Stomach (tissue), 9 donors: ENCODE measurements around the gene ANKLE2. TPM values are rescaled to one million over a fixed set of nuclear protein-coding genes. Genes with fewer than 3 reads are reported as not detected.

Experiments
- DNase-seq, 2 donors: peaks; one replicate each; pipeline versions ENCODE4 v3.0.0 to v3.0.0-alpha.2; 2013 to 2019
- H3K27ac ChIP-seq, 5 donors: fragments of 200-600 bp in 4 of 5; sonication (generic) in 4 of 5; one replicate each; pipeline ENCODE4 v1.5.1; 2013 to 2019; ENCODE audit warnings: mild to moderate bottlenecking in 1 of 5, moderate library complexity in 1 of 5
- H3K27me3 ChIP-seq, 3 donors: fragments of 200-600 bp; sonication (generic); one replicate each; pipeline ENCODE4 v1.5.1; 2017 to 2019; ENCODE audit warnings: mixed run types in 1 of 3
- H3K36me3 ChIP-seq, 4 donors: fragments of 200-600 bp; sonication (generic); 1 replicate in 3 of 4; 2 replicates in 1 of 4; pipeline ENCODE4 v1.5.1; 2016 to 2019
- H3K4me1 ChIP-seq, 4 donors: fragments of 200-600 bp; sonication (generic); one replicate each; pipeline ENCODE4 v1.5.1; 2016 to 2019
- H3K4me3 ChIP-seq, 4 donors: fragments of 200-600 bp; sonication (generic) in 3 of 4; one replicate each; pipeline ENCODE4 v1.5.1; 2016 to 2019; ENCODE audit warnings: mild to moderate bottlenecking in 1 of 4
- H3K9me3 ChIP-seq, 4 donors: fragments of 200-600 bp; sonication (generic); one replicate each; pipeline ENCODE4 v1.5.1; 2016 to 2019
- CTCF ChIP-seq, 7 experiments: fragments of 450-650 bp in 4 of 7; fragments of 200-600 bp in 3 of 7; sonication (generic) in 3 of 7; IDR thresholded peaks; one replicate each; pipeline ENCODE4 v1.5.1; 2016 to 2019; ENCODE audit warnings: antibody characterized with exemption in 7 of 7, control low read depth in 2 of 7, mild to moderate bottlenecking in 1 of 7
- EP300 ChIP-seq: sonication (generic); formaldehyde crosslinking; IDR thresholded peaks from one replicate; pipeline ENCODE4 v1.6.1; 2017; ENCODE audit warnings: antibody characterized with exemption
- POLR2A ChIP-seq, 4 donors: fragments of 450-650 bp; IDR thresholded peaks; one replicate each; pipeline ENCODE4 v1.6.1; 2016; ENCODE audit warnings: antibody characterized with exemption in 4 of 4, control low read depth in 2 of 4, mild to moderate bottlenecking in 1 of 4, moderate library complexity in 1 of 4
- POLR2AphosphoS5 ChIP-seq, 3 donors: sonication (generic); formaldehyde crosslinking; IDR thresholded peaks; one replicate each; pipeline ENCODE4 v1.6.1; 2016; ENCODE audit warnings: antibody characterized with exemption in 3 of 3
- WGBS, 5 donors: extraction: QIAGEN DNeasy Blood & Tissue Kit in 3 of 5; methylation state at CpG; one replicate each; pipeline versions ENCODE4 v1.1.5 to v1.1.7; 2013 to 2018; 5-methylcytosine and 5-hydroxymethylcytosine counted together
- intact Hi-C: fragments of 100-400 bp; cut with DNase I; formaldehyde crosslinking; loops from one replicate; pipeline ENCODE4 v1.15.1; 2023; ENCODE audit warnings: low total_unique reads
- polyA plus RNA-seq, 3 donors: library from polyadenylated mRNA; stranded (reverse); fragments of 200-250 nt; gene quantifications; one replicate each; pipeline ENCODE4 v1.2.3, GENCODE V29; 2013
- total RNA-seq, 5 donors: library from RNA; depleted of rRNA; stranded (reverse); fragments of >200 nt; gene quantifications; one replicate each; pipeline versions ENCODE4 v1.1.0 to v1.2.3, GENCODE V29; 2014 to 2016
- donor health status: healthy with polysubstance abuse.
- donor health status: Bipolar disorder and iron deficiency.
- donor health status: healthy.

The ANKLE2 gene
- total and polyA plus RNA-seq, 8 donors: 8.1 to 75.9 (median 40.8) TPM

GRCh38 chr12:132713123-132713522 is 48.5 kb downstream of the ANKLE2 start:
- intact Hi-C loops: no loop called here
- 70 to 88% (median 76%) methylated on average over 2 of the region's 2 CpGs for WGBS, 5 donors
- Histone ChIP-seq H3K4me1 (peaks cover 9 to 39% (median 28%) of the 10 kb centered on the region in 4 donors), H3K27ac (no peak overlapping the region), H3K4me3 (no peak overlapping the region), H3K9me3 (no peaks in the 10 kb centered on the region), H3K27me3 (no peaks in the 10 kb centered on the region), H3K36me3 (peaks cover 31 to 41% (median 38%) of the 10 kb centered on the region in 4 donors)
- no peak for DNase-seq
- TF ChIP-seq CTCF (IDR thresholded peaks at IDR 0.05): no peak
- TF ChIP-seq POLR2AphosphoS5 (IDR thresholded peaks at IDR 0.05): no peak
- TF ChIP-seq POLR2A (IDR thresholded peaks at IDR 0.05): no peak
- TF ChIP-seq EP300: no peak

GRCh38 chr12:132711080-132711843 is 50.4 kb downstream of the ANKLE2 start:
- intact Hi-C loops: no loop called here
- 7 to 19% (median 7%) methylated on average over 21 to 59 of the region's 59 CpGs for WGBS, 5 donors
- peak overlapping the region; percentile 81 to 98 (median 92) for H3K4me3 ChIP-seq
- no peaks in the 10 kb centered on the region for H3K9me3 ChIP-seq
- TF ChIP-seq POLR2AphosphoS5 (IDR thresholded peaks at IDR 0.05): peak in 1 of 3 donors; percentile 6
- no peak for TF ChIP-seq EP300
- peak; percentile 34 to 56 for DNase-seq
- peak overlapping the region; percentile 42 to 95 (median 85) for H3K27ac ChIP-seq
- H3K27me3 ChIP-seq: no peaks in the 10 kb centered on the region
- H3K36me3 ChIP-seq: peaks cover 13 to 30% (median 20%) of the 10 kb centered on the region in 4 donors
- peaks cover 9 to 39% (median 28%) of the 10 kb centered on the region in 4 donors for H3K4me1 ChIP-seq

- 0 to 1% (median 0%) methylated on average over 5 to 94 of the region's 94 CpGs for WGBS, 5 donors
- intact Hi-C loops: no loop called here
Measured at GRCh38 chr12:132710405-132711079, 51.1 kb downstream of the ANKLE2 start, which contains the start of gene PGAM5. TSS of gene PGAM5 (plus strand) at chr12:132710842. CDS start at chr12:132710877, 35 bp downstream.

GRCh38 chr12:132710043-132710404 is 51.6 kb downstream of the ANKLE2 start:
- 1 to 2% (median 2%) methylated on average over 23 to 26 of the region's 26 CpGs for WGBS, 5 donors
- Histone ChIP-seq H3K9me3 (no peaks in the 10 kb centered on the region), H3K4me1 (peaks cover 9 to 39% (median 28%) of the 10 kb centered on the region in 4 donors), H3K36me3 (peaks cover 5 to 20% (median 13%) of the 10 kb centered on the region in 4 donors), H3K27ac (peak overlapping the region; percentile 80 to 95 (median 90)), H3K4me3 (peak overlapping the region; percentile 81 to 98 (median 92)), H3K27me3 (no peaks in the 10 kb centered on the region)
- TF ChIP-seq POLR2A (IDR thresholded peaks at IDR 0.05) (no peak), EP300 (no peak), CTCF (IDR thresholded peaks at IDR 0.05) (no peak), POLR2AphosphoS5 (IDR thresholded peaks at IDR 0.05) (no peak)
- DNase-seq: no peak
- intact Hi-C loops: no loop called here

More at GRCh38 chr12:132710405-132711079, 51.1 kb downstream of the ANKLE2 start, which contains the start of gene PGAM5:
- peaks cover 9 to 39% (median 28%) of the 10 kb centered on the region in 4 donors for H3K4me1 ChIP-seq
- TF ChIP-seq POLR2AphosphoS5 (IDR thresholded peaks at IDR 0.05) (peak; percentile 60 to 95 (median 86)), CTCF (IDR thresholded peaks at IDR 0.05) (no peak)
- peaks cover 7 to 22% (median 14%) of the 10 kb centered on the region in 4 donors for H3K36me3 ChIP-seq
- DNase-seq: peak; percentile 93 to 97
- peak within 1 kb of the TSS; percentile 81 to 98 (median 92) for H3K4me3 ChIP-seq
- peak within 1 kb of the TSS; percentile 80 to 95 (median 90) for H3K27ac ChIP-seq
- H3K9me3 ChIP-seq: no peaks in the 10 kb centered on the region
- H3K27me3 ChIP-seq: no peaks in the 10 kb centered on the region
